ENCODE results near the gene PSMD13.

The PSMD13 gene

DNA sequence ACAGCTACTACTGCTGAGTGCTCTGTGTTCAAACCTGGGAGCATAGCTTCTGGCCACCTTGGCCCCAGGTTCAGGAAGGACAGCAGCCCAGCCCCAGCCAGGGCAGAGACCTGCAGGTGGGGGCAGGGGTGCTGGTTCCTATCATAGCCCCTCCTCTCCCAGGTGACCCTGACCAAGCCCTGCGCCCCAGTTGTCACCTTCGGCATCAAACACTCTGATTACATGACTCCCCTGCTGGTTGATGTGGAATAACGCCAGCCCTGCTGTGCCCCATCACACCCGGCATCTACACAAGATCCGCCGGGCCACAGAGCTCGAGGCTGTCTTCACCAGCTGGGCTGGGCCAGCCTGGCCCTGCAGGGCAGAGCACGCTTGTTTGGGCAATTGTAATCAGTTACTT, 37.0 kb upstream of the PSMD13 start:
- Histone ChIP-seq H3K27ac (ENCODE audit: low read depth, low read length) (no peak overlapping the region), H3K36me3 (ENCODE audit: control insufficient read depth, low read length) (peaks cover 15% of the 10 kb centered on the region), H3K4me3 (ENCODE audit: low read length) (no peak overlapping the region), H3K4me2 (ENCODE audit: low read length) (no peak overlapping the region), H3K79me2 (ENCODE audit: control insufficient read depth, low read length) (peaks cover 5% of the 10 kb centered on the region), H3K9me3 (ENCODE audit: control insufficient read depth, insufficient read depth, low read length) (no peaks in the 10 kb centered on the region), H3K4me1 (ENCODE audit: control insufficient read depth, low read length) (no peaks in the 10 kb centered on the region), H4K20me1 (ENCODE audit: control insufficient read depth, insufficient read depth, low read depth, low read length) (no peaks in the 10 kb centered on the region), H3K9me2 (replicated peaks; ENCODE audit: control insufficient read depth, low read length) (no peaks in the 10 kb centered on the region), H3F3A (ENCODE audit: control insufficient read depth, insufficient read depth) (no peaks in the 10 kb centered on the region), H3K27me3 (ENCODE audit: control insufficient read depth, low read length) (no peaks in the 10 kb centered on the region)
- no peak for TF ChIP-seq EZH2phosphoT487 (IDR thresholded peaks at IDR 0.05; ENCODE audit: borderline replicate concordance, low read length)
- TF ChIP-seq, protein P1, sequence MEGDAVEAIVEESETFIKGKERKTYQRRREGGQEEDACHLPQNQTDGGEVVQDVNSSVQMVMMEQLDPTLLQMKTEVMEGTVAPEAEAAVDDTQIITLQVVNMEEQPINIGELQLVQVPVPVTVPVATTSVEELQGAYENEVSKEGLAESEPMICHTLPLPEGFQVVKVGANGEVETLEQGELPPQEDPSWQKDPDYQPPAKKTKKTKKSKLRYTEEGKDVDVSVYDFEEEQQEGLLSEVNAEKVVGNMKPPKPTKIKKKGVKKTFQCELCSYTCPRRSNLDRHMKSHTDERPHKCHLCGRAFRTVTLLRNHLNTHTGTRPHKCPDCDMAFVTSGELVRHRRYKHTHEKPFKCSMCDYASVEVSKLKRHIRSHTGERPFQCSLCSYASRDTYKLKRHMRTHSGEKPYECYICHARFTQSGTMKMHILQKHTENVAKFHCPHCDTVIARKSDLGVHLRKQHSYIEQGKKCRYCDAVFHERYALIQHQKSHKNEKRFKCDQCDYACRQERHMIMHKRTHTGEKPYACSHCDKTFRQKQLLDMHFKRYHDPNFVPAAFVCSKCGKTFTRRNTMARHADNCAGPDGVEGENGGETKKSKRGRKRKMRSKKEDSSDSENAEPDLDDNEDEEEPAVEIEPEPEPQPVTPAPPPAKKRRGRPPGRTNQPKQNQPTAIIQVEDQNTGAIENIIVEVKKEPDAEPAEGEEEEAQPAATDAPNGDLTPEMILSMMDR (IDR thresholded peaks at IDR 0.05; ENCODE audit: low read depth, low read length, poor library complexity, severe bottlenecking): no peak

DNA sequence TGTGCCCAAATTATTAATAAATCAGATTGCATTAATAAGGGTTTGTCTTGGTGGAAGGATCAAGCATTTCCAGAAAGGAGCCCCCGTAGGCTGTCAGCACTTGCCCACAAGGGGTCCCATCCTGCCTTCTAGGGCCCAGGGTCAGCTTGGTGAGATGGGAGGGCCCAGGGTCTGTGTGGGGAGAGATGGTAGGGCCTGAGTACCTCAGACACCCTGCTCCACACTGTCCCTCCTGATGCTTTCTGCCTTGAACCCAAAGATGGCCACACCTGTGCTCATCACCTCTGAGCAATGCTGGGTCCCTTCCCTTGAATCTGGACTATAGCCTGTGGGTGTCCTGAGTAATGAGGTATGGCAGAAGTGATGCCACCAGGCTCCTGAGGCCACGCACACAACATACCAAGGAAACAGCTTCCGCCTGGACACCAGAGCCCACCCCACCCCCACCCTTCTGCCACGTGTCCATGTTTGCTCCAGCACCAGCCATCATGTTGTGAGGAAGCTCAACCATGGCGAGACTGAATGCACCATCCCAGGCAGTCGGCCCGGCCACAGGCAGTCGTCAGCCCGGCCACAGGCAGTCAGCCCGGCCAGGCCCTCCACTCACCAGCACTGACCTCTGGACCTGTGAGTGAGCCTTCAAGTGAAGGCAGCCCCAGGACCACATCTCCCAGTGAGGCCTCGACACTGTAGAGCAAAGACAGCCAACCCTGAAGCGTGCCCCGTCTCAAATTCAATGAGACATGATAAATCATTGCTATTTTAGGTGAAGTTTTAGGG, 36.4 kb upstream of the PSMD13 start:
- Histone ChIP-seq H3K4me1 (ENCODE audit: control insufficient read depth, low read length) (peaks cover under 1% of the 10 kb centered on the region; the same call in 1 of the 2 replicates), H3K9me2 (replicated peaks; ENCODE audit: control insufficient read depth, low read length) (no peaks in the 10 kb centered on the region), H3K4me2 (ENCODE audit: low read length) (no peak overlapping the region), H3F3A (ENCODE audit: control insufficient read depth, insufficient read depth) (no peaks in the 10 kb centered on the region), H3K27me3 (ENCODE audit: control insufficient read depth, low read length) (no peaks in the 10 kb centered on the region), H3K36me3 (ENCODE audit: control insufficient read depth, low read length) (peaks cover 21% of the 10 kb centered on the region), H4K20me1 (ENCODE audit: control insufficient read depth, insufficient read depth, low read depth, low read length) (peaks cover under 1% of the 10 kb centered on the region; the same call in 1 of the 2 replicates), H3K4me3 (ENCODE audit: low read length) (no peak overlapping the region), H3K9me3 (ENCODE audit: control insufficient read depth, insufficient read depth, low read length) (no peaks in the 10 kb centered on the region), H3K27ac (ENCODE audit: low read depth, low read length) (no peak overlapping the region), H3K79me2 (ENCODE audit: control insufficient read depth, low read length) (peaks cover 11% of the 10 kb centered on the region)
- no peak for TF ChIP-seq EZH2phosphoT487 (IDR thresholded peaks at IDR 0.05; ENCODE audit: borderline replicate concordance, low read length)
- TF ChIP-seq, protein P1 (IDR thresholded peaks at IDR 0.05; ENCODE audit: low read depth, low read length, poor library complexity, severe bottlenecking): no peak

DNA sequence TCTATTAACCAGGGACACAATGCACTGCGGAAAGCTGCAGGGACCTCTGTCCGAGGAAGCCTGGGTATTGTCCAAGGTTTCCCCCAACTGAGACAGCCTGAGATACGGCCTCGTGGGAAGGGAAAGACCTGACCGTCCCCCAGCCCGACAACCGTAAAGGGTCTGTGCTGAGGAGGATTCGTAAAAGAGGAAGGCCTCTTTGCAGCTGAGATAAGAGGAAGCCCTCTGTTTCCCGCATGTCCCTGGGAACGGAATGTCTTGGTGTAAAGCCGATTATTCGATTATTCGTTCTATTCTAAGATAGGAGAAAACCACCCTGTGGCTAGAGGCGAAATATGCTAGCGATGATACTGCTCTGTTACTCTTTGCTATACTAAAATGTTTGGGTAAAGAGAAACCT, 34.8 kb upstream of the PSMD13 start:
- Histone ChIP-seq H3K27ac (ENCODE audit: low read depth, low read length) (no peak overlapping the region), H3K4me3 (ENCODE audit: low read length) (no peak overlapping the region), H3K79me2 (ENCODE audit: control insufficient read depth, low read length) (peaks cover 27% of the 10 kb centered on the region), H3K27me3 (ENCODE audit: control insufficient read depth, low read length) (no peaks in the 10 kb centered on the region), H3K9me3 (ENCODE audit: control insufficient read depth, insufficient read depth, low read length) (no peaks in the 10 kb centered on the region), H4K20me1 (ENCODE audit: control insufficient read depth, insufficient read depth, low read depth, low read length) (peaks cover 9% of the 10 kb centered on the region; the same call in 1 of the 2 replicates), H3F3A (ENCODE audit: control insufficient read depth, insufficient read depth) (no peaks in the 10 kb centered on the region), H3K36me3 (ENCODE audit: control insufficient read depth, low read length) (peaks cover 37% of the 10 kb centered on the region), H3K4me2 (ENCODE audit: low read length) (no peak overlapping the region), H3K9me2 (replicated peaks; ENCODE audit: control insufficient read depth, low read length) (no peaks in the 10 kb centered on the region), H3K4me1 (ENCODE audit: control insufficient read depth, low read length) (peaks cover 12% of the 10 kb centered on the region)
- TF ChIP-seq, protein P1 (IDR thresholded peaks at IDR 0.05; ENCODE audit: low read depth, low read length, poor library complexity, severe bottlenecking): no peak
- no peak for TF ChIP-seq EZH2phosphoT487 (IDR thresholded peaks at IDR 0.05; ENCODE audit: borderline replicate concordance, low read length)
